GM19023 (cell line): ENCODE measurements around the gene PNPLA8.
"Not testable (repeated sequence)": the region's sequence is repeated elsewhere in the genome, so short reads cannot be mapped to it uniquely, and the experiment has no call there.

ENCODE experiments used
- ATAC-seq: cut with Tn5 transposase; IDR thresholded peaks from one replicate; pipeline ENCODE4 v1.9.1; 2021; ENCODE audit warnings: mild to moderate bottlenecking, moderate library complexity; ENCODE audit not compliant: unreplicated experiment

The PNPLA8 gene

DNA sequence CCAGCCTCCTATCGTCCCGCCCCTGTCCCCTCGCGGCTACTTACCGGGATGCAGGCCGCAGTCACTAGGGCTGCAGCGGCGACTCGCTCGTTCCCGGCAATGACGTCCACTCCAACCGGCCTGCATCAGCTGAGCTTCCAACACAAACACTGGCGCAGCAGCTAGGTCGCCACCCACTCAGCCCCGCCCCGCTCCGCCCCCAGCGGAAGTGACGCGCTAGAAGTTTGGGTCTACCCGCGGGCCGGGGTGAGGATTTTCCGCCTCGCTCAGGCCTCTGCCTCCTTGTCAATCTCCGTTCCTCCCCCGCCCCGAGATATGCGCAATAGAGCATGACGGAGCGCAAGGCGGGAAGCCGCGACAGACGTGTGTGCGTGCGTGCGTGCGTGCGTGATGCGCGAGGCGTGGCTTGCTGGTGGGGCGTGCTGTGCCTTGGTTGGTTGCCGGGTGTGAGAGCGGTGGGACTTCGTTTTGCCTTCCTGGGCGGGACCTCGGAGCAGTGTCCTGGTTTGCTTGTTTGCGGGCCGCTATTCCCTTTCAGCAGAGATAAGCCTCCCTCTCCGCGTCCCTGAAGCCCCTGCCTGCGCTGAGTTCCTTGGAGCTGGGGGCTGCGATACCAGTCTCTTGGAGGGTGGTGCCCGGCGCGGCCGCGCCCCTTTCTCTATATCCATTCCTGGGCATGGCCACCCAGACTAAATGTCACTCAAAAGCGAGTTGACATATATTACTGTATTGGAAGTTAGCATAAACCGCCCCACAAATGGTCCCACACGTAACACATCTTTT lies at the start of gene PNPLA8:
TSS of gene PNPLA8 (minus strand) at position 151 of the 783 bp plus-strand sequence. CDS start 10,644 bp downstream, outside the sequence.
- peak; percentile 93 for ATAC-seq

GRCh38 chr7:108575156-108575555 lies 49.2 kb upstream of the PNPLA8 start:
- no peak for ATAC-seq

- ATAC-seq: no peak
These were observed 46.5 kb upstream of the PNPLA8 start for GRCh38 chr7:108572480-108572879.

DNA sequence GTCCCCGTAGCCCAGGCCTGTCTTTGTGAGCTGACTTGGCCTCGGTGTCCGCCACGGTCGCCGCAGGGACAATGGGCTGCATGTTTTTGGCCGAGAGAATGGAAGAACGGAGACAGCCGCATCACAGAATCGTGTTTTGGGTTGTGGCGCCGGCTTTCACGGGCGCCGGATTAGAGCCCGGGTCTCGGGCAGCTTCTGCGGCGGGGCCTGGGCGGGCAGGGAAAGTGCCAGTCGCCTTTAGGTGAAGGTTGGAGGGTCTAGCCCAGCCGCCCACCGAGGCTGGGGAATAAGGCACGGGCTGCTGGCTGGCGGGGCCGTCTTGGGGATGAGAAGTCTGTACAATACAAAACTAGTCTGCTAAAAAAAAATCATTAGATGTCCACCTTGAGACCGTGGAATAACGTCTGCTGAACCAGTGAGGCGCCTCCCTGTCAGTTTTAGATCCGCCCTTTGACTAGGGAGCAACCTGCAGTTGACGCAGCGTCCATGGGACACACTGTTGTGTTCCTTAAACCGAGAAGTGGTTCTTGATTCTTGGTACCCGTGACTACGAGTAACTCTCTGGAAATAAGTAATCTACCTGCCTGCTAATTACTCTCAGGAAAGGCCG lies 44.3 kb upstream of the PNPLA8 start:
- ATAC-seq: peak; percentile 20

- ATAC-seq: peak; percentile 96
These were observed 43.6 kb upstream of the PNPLA8 start, which contains the start of the genes DNAJB9 and THAP5 for GRCh38 chr7:108569381-108570145. DNAJB9 (plus strand) TSS chr7:108569874; CDS start chr7:108571727, 1,853 bp downstream. THAP5 (minus strand) TSS chr7:108569706; CDS start chr7:108569569, 137 bp downstream.

GRCh38 chr7:108568801-108569380 lies 43.0 kb upstream of the PNPLA8 start:
- ATAC-seq: no peak

DNA sequence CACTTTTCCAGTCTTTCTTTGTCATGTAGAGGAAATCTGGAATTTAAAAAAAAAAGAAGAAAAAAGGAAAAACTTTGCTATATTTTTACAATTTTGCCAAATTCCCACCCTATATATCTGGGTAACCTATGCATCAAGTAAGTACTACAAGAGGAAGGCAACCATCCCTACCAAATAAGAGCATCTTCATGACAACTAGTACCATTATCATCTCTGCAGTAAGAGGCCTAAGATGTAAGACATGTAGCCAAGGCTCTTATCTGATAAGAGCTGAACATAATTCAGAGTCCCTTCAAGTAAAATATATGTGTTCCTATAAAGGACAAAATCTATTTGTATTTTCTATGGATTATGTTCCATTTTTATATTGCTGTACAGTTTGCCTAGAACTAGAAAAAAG lies 40.1 kb upstream of the PNPLA8 start:
- ATAC-seq: no peak

DNA sequence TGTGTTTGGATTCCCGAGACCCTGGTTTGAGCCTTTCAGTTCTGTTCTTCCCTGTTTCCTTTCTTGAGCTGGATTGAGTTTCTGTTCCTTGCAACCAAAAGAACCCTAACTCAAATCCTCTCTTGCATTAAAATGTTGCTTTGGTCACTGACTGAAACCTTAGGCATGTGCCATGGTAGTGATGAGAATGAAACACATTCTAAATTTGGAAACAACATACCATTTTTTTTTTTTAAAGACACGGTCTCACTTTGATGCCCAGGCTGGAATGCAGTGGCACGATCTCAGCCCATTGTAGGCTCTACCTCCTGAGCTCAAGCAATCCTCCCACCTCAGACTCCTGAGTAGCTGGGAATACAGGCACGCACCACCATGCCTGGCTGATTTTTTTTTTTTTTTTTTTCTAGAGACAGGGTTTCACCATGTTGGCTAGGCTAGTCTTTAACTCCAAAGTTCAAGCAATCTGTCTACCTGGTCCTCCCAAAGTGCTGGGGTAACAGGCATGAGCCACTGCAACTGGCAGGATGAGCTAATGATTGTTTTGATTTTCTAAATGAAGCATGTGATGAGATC lies 35.2 kb upstream of the PNPLA8 start:
- ATAC-seq: no peak

DNA sequence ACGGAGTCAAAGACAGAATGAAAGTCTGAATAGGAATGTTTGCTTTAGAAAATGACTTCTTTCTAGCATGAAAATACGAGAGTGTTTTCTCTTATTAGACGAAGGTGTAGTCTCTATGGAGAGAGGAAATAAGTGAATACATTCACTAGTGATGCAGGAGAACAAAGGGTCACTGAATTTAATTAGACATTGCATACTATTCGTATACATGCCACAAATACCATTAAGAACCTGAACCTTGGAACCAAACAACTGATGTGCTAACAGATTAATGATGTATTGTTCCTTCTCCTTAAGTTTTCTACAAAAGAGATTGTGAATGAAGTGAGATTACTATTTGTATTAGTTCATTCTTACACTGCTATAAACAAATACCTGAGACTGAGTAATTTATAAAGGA lies 33.3 kb upstream of the PNPLA8 start:
- no peak for ATAC-seq

GRCh38 chr7:108557617-108558016 lies 31.7 kb upstream of the PNPLA8 start:
- no peak for ATAC-seq

DNA sequence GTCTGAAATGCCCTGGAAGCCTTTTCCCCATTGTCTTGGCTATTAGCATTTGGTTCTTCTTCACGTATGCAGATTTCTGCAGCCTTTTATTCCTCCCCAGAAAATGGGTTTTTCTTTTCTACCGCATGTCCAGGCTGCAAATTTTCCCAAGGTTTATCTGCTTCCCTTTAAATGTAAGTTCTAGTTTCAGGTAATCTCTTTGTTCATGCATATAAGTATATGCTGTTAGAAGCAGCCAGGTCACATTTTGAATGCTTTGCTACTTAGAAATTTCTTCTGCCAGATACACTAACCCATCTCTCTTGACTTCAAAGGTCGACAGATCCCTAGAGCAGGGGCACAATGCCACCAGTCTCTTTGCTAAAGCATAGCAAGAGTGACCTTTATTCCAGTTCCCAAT lies 31.3 kb upstream of the PNPLA8 start:
- no peak for ATAC-seq

- not testable (repeated sequence) for ATAC-seq
These were observed 30.7 kb upstream of the PNPLA8 start for GRCh38 chr7:108556665-108557064.

DNA sequence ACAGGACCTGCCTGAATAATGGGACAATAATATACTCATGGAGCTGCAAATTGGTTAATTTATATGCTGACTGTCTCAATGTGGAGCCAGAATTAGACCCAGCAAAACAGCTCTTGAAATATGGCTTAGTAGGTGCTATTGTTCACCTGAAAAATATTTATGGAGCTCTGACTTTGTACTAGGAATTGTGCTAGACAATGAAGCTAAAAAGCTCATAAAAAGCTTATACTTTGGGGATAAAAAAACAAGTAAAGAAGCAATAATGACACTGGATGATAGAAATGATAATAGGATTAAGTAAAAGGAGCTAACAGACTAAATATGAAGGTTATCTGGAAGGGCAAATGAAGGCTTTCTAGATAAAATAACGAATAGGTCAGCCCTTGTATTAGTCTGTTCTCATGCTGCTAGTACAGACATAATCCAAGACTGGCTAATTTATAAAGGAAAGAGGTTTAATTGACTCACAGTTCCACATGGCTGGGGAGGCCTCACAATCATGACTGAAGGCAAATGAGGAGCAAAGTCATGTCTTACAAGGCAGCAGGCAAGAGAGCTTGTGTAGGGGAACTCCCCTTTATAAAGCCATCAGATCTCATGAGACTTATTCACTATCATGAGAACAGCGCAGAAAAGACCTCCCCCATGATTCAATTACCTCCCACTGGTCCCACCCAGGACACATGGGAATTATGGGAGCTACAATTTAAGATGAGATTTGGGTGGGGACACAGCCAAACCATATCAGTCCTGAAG lies 22.4 kb upstream of the PNPLA8 start:
- ATAC-seq: not testable (repeated sequence)

DNA sequence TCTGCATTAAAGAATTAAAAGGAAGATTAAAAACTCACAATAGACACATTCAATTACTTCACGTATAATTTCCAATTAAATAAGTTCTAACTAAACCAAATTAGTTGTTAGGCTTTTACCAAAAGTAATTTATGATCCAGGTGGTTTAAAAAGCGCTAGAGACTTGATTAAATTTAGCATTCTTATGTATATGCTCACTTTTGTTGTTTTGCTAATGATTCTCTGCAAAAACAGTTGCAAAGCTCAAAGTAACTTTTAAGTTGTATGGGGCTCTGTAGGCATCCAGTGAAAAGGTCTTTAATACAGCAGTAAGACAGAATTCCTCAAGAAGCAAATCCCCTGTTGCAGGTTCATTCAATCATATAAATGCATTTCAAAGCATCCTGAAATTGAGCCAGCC lies 15.5 kb upstream of the PNPLA8 start:
- ATAC-seq: no peak

DNA sequence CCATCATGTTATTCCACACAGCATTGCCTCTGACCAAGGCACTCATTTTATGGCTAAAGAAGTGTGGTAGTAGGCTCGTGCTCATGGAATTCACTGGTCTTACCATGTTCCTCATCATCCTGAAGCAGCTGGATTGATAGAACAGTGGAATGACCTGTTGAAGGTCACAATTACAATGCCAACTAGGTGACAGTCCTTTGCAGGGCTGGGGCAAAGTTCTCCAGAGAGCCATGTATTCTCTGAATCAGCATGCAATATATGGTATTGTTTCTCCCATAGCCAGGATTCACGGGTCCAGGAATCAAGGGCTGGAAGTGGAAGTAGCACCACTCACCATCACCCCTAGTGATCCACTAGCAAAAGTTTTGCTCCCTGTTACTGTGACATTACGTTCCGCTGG lies 12.8 kb upstream of the PNPLA8 start:
- not testable (repeated sequence) for ATAC-seq

- ATAC-seq: not testable (repeated sequence)
These were observed 12.3 kb upstream of the PNPLA8 start for GRCh38 chr7:108538236-108538635.

- ATAC-seq: no peak
These were observed 11.3 kb upstream of the PNPLA8 start for GRCh38 chr7:108537229-108537628.

- ATAC-seq: no peak
These were observed 9.8 kb upstream of the PNPLA8 start for GRCh38 chr7:108535744-108536143.

- ATAC-seq: no peak
These were observed 9.3 kb upstream of the PNPLA8 start for GRCh38 chr7:108535257-108535656.

DNA sequence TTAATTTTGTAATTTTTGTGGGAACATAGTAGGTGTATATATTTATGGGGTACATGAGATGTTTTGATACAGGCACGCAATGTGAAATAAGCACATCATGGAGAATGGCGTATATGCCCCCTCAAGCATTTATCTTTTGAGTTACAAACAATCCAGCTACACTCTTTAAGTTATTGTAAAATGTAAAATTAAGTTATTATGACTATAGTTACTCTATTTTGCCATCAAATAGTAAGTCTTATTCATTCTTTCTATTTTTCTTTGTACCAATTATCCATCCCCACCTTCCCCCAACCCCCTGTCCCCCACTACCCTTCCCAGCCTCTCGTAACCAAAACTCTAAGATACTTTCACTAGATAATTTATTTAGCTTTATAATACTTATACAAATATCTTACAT lies 7.8 kb upstream of the PNPLA8 start:
- ATAC-seq: no peak
